Measurements from ENCODE around the gene CD320. TPM values are rescaled to one million over a fixed set of nuclear protein-coding genes. Genes with fewer than 3 reads are reported as not detected.

Gene CD320
- polyA plus RNA-seq, 1 donor (not counting 4 experiments of a cell fraction or from before 2014, with no cell fraction given) = 14.1 TPM

DNA sequence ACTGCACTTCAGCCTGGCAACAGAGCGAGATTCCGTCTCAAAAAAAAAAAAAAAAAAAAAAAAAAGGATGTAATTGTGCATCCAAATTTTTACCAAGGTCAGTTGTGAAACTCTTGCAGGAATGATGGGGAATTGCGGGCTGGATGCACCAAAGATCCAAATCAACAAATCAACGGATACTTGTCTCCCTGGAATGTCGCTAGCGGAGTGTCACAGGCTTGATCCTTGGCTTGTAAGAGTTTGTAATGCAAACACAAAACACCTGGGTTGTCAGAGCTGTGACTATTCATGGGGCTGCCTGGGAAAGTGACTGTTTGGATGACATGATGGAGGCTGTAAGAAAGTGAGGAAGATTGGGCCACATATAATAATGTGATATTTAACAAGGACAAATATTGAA is 30.7 kb upstream of the CD320 start:
- TF ChIP-seq, protein P1, sequence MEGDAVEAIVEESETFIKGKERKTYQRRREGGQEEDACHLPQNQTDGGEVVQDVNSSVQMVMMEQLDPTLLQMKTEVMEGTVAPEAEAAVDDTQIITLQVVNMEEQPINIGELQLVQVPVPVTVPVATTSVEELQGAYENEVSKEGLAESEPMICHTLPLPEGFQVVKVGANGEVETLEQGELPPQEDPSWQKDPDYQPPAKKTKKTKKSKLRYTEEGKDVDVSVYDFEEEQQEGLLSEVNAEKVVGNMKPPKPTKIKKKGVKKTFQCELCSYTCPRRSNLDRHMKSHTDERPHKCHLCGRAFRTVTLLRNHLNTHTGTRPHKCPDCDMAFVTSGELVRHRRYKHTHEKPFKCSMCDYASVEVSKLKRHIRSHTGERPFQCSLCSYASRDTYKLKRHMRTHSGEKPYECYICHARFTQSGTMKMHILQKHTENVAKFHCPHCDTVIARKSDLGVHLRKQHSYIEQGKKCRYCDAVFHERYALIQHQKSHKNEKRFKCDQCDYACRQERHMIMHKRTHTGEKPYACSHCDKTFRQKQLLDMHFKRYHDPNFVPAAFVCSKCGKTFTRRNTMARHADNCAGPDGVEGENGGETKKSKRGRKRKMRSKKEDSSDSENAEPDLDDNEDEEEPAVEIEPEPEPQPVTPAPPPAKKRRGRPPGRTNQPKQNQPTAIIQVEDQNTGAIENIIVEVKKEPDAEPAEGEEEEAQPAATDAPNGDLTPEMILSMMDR (optimal IDR thresholded peaks at IDR 0.05 in 1 of 3, IDR thresholded peaks at IDR 0.05 in 1 of 3, conservative IDR thresholded peaks at IDR 0.05 in 1 of 3; ENCODE audit: extremely low read depth in 1 of 3, insufficient read depth in 2 of 3, low read length in 3 of 3) = no peak
- no peak for TF ChIP-seq EZH2 (IDR thresholded peaks at IDR 0.05; ENCODE audit: low read length)
- peaks cover 17% of the 10 kb centered on the region for H3K27me3 ChIP-seq (ENCODE audit: control insufficient read depth, extremely low read depth, insufficient read depth, low read length)

DNA sequence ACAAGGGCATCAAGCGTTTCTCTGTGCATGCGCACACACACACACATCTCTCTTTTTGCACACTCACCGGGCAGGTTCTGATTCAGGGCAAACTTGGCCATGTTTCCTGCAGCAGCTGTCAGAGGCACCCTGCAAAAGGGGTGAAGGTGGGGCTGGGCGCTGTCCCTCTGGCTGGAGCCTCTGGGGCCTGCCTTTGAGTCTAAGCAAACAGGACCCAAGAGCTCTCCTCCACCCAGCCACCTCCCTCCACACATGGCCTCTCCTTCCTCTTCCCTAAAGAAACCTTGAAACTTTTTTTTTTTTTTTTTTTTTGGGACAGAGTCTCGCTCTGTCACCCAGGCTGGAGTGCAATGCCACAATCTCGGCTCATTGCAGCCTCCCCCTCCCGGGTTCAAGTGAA is 29.6 kb upstream of the CD320 start:
- DNase-seq (ENCODE audit: low read depth, low spot score) (no peak), FAIRE-seq (no peak)
- H3K9me3 ChIP-seq (ENCODE audit: control insufficient read depth, low read depth, low read length) = no peaks in the 10 kb centered on the region
- H4K20me1 ChIP-seq (ENCODE audit: control insufficient read depth, extremely low read depth, insufficient read depth, low read length) = no peaks in the 10 kb centered on the region
- dilution Hi-C loops (cut with MboI; ENCODE audit: extremely low pct_ligation_motif_present, low sequenced_read_pairs) = no loop called here
- peaks cover 4% of the 10 kb centered on the region for H3K4me1 ChIP-seq (ENCODE audit: control insufficient read depth, extremely low read depth, insufficient read depth, low read length)
- TF ChIP-seq EZH2 (IDR thresholded peaks at IDR 0.05; ENCODE audit: low read length) = no peak
- TF ChIP-seq, protein P1 (optimal IDR thresholded peaks at IDR 0.05 in 1 of 3, IDR thresholded peaks at IDR 0.05 in 1 of 3, conservative IDR thresholded peaks at IDR 0.05 in 1 of 3; ENCODE audit: extremely low read depth in 1 of 3, insufficient read depth in 2 of 3, low read length in 3 of 3) = no peak
- peaks cover 24% of the 10 kb centered on the region for H3K27me3 ChIP-seq (ENCODE audit: control insufficient read depth, extremely low read depth, insufficient read depth, low read length)
- no peak overlapping the region for H3K9ac ChIP-seq (ENCODE audit: control insufficient read depth, extremely low read depth, insufficient read depth, low read length)
- no peak overlapping the region for H3K4me3 ChIP-seq (ENCODE audit: control insufficient read depth in 2 of 3, extremely low read depth in 1 of 3, insufficient read depth in 2 of 3, low read depth in 1 of 3, low read length in 3 of 3)
- H3K9me1 ChIP-seq (ENCODE audit: control insufficient read depth, extremely low read depth, insufficient read depth, low read length) = no peaks in the 10 kb centered on the region
- no peak overlapping the region for H3K27ac ChIP-seq (ENCODE audit: control insufficient read depth, insufficient read depth, low read length)
- no peaks in the 10 kb centered on the region for H3K36me3 ChIP-seq (ENCODE audit: control insufficient read depth in 2 of 2, extremely low read depth in 1 of 2, insufficient read depth in 2 of 2, low read length in 2 of 2)
- H2AFZ ChIP-seq (ENCODE audit: control insufficient read depth, low read length) = no peak overlapping the region
- H3K79me2 ChIP-seq (ENCODE audit: control insufficient read depth, insufficient read depth, low read length) = no peaks in the 10 kb centered on the region
- H3K4me2 ChIP-seq (ENCODE audit: control insufficient read depth, extremely low read depth, insufficient read depth, low read depth, low read length) = no peak overlapping the region

More for the DNA sequence above, 30.7 kb upstream of the CD320 start:
- DNase-seq (ENCODE audit: low read depth, low spot score) = no peak
- no peaks in the 10 kb centered on the region for H3K36me3 ChIP-seq (ENCODE audit: control insufficient read depth in 2 of 2, extremely low read depth in 1 of 2, insufficient read depth in 2 of 2, low read length in 2 of 2)
- H3K79me2 ChIP-seq (ENCODE audit: control insufficient read depth, insufficient read depth, low read length) = no peaks in the 10 kb centered on the region
- no peak overlapping the region for H3K4me3 ChIP-seq (ENCODE audit: control insufficient read depth in 2 of 3, extremely low read depth in 1 of 3, insufficient read depth in 2 of 3, low read depth in 1 of 3, low read length in 3 of 3)
- H2AFZ ChIP-seq (ENCODE audit: control insufficient read depth, low read length) = no peak overlapping the region
- H3K9ac ChIP-seq (ENCODE audit: control insufficient read depth, extremely low read depth, insufficient read depth, low read length) = no peak overlapping the region
- H3K4me2 ChIP-seq (ENCODE audit: control insufficient read depth, extremely low read depth, insufficient read depth, low read depth, low read length) = no peak overlapping the region
- H3K27ac ChIP-seq (ENCODE audit: control insufficient read depth, insufficient read depth, low read length) = no peak overlapping the region
- peaks cover 4% of the 10 kb centered on the region for H3K4me1 ChIP-seq (ENCODE audit: control insufficient read depth, extremely low read depth, insufficient read depth, low read length)
- H3K9me3 ChIP-seq (ENCODE audit: control insufficient read depth, low read depth, low read length) = no peaks in the 10 kb centered on the region
- dilution Hi-C loops (cut with MboI; ENCODE audit: extremely low pct_ligation_motif_present, low sequenced_read_pairs) = no loop called here
- no peak for FAIRE-seq
- no peaks in the 10 kb centered on the region for H3K9me1 ChIP-seq (ENCODE audit: control insufficient read depth, extremely low read depth, insufficient read depth, low read length)
- H4K20me1 ChIP-seq (ENCODE audit: control insufficient read depth, extremely low read depth, insufficient read depth, low read length) = no peaks in the 10 kb centered on the region

Data from keratinocyte (primary cell).